HG03558 (cell line): ENCODE measurements around the gene FAM133A.

Experiments
- ATAC-seq: cut with Tn5 transposase; IDR thresholded peaks from one replicate; pipeline ENCODE4 v1.9.1; 2021; ENCODE audit warnings: moderate number of reproducible peaks; ENCODE audit not compliant: unreplicated experiment; ENCODE audit errors: extremely low read depth

Gene FAM133A

GRCh38 chrX:93673869-93674271 lies at the start of gene FAM133A:
FAM133A (plus strand) TSS chrX:93674206; CDS start chrX:93709420, 35,214 bp downstream.
- ATAC-seq: no peak

DNA sequence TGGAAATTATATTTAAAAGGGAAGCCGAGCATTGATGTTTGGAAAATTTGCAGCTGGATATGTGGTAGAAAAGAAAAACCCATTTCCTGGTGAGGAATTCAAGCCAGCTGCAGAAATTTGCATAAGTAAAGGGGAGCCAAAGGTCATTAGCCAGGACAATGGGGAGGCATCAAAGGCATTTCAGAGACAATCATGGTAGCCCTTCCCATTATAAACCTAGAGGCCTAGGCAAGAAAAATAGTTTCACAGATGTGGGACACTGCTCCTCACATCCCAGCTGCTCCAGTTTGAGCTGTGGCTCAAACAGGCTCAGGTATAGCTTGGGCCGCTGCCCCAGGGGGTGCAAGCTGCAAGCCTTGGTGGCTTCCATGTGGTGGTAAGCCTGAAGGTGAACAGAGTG lies 36.4 kb upstream of the FAM133A start:
- ATAC-seq: no peak

DNA sequence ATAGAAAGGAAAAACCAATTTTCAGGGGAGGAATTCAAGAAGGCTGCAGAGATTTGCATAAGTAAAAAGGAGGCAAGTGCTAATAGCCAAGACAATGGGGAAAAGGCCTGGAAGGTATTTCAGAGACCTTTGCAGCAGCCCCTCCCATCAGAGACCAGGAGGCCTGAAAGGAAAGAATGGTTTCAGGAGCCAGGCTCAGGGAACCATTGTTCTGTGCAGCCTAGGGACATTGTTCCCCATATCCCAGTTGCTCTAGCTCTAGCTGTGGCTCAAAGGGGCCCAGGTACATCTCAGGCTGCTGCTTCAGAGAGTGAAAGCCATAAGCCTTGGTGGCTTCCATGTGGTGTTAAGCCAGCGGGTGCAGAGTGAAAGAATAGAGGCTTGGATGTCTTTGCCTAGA lies 24.6 kb upstream of the FAM133A start:
- no peak for ATAC-seq

GRCh38 chrX:93660575-93660974 lies 13.4 kb upstream of the FAM133A start:
- ATAC-seq: no peak

DNA sequence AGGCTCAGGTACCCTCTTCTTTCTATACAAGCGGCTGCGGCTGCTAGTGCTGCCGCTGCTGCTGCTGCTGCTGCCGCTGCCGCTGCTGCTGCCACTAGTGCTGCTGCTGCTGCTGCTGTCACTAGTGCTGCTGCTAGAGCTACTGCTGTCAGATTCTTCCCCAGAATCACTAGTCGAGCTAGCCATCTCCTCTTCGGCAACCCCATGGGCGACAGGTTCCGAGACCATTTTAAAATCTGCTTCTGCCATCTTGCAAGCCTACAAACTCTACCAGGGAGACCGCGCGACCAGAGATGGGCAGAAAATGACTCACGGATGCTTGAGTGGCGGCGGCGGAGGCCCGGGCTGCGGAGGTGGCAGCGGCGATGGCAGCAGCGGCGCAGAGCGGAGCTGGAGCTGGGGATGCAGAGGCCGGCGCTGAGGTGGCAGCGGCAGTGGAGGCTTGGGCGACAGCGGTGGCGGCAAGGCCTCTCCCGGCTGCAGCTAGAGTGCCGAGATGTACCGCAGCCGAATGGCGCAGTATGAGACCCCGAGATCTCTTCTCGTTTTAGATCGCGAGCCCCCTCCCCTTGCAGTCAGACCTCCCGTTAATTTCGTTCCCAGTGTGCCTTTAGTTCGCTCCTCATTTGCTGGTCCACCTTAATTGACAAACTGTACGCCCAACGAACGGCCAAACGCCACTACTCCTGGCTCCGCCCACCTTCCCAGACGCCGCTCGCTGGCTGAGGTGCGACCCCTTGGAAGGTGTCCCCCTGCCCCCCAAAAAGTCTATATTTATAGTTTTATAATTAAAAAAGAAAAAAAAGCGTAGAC lies 744 bp upstream of the FAM133A start, which contains the start of gene NAP1L3:
Gene NAP1L3 (minus strand): TSS at position 523 of the 813 bp plus-strand sequence. CDS start 274 bp downstream, at position 249.
- no peak for ATAC-seq

DNA sequence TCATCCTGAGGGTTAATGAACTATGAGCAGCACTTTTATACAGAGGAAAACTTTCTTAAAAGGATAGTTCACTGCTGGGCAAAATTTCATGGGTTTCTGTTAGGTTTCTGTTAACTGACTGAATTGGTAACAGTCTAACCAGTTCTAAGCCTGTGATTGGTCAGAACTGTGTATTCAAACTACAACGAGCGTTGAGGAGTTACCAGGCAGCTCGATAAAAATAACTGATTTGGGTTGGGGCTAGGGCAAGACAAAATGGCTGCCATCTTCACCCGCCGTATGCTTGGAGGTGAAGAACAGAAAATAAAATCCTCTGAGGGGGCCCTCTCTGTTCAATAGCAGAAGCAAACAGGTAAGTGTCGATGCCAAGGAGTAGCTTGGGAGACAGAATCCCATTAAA lies 22.0 kb downstream of the FAM133A start:
- no peak for ATAC-seq

- no peak for ATAC-seq
Measured at GRCh38 chrX:93703701-93704100, 29.7 kb downstream of the FAM133A start.

- no peak for ATAC-seq
Measured at GRCh38 chrX:93711076-93711475, 37.1 kb downstream of the FAM133A start.

DNA sequence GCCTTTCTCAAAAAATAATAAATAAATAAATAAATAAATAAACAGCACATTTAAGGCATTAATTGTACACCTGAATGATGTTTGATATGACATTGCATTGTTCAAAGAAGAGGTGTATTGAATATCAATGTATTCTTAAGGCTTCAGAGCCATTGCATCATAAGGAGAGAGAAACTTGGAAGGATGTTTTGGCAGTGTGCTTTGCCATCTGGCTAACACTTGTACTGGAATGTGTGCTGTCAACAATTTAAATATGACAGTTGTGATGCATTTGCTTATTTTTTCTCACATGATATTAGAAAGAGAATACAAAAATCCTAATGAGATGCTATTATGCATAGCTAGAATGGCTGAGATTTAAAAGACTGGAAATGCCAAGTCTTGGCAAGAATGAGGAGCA lies 67.8 kb downstream of the FAM133A start:
- no peak for ATAC-seq

DNA sequence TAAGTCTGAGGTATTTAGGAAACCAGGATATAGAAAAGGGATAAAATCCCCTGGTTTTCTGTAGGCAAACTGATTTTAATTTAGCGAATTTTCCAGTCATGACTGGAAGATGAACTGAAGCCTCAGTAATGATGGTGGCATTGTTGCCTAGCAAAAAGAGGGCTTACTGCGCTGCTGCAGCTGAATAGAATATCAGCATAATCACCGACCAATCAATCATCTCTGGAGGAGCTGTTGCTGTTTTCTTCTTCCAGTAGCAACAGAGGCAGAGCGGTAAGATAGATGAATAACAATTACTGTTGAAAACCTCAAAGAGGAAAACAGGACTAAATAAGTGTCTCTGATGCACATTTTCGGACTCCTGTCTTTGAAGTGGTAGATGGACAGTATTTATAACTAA lies 86.2 kb downstream of the FAM133A start:
- ATAC-seq: no peak
